ENCODE measurements around the gene TRIM9. TPM values are rescaled to one million over a fixed set of nuclear protein-coding genes. Genes with fewer than 3 reads are reported as not detected.

TRIM9 gene
- total and polyA plus RNA-seq, 2 experiments from 2014 or later = 4.4 to 6.2 TPM

- Histone ChIP-seq H3K36me3 (ENCODE audit: insufficient read depth) (no peaks in the 10 kb centered on the region), H4K20me1 (replicated peaks; ENCODE audit: insufficient read depth) (no peaks in the 10 kb centered on the region), H3K79me2 (replicated peaks; ENCODE audit: insufficient read depth) (no peaks in the 10 kb centered on the region), H3K4me3 (no peak overlapping the region), H3K4me1 (ENCODE audit: insufficient read depth) (no peaks in the 10 kb centered on the region), H3K4me2 (no peak overlapping the region), H3K27me3 (ENCODE audit: insufficient read depth) (no peaks in the 10 kb centered on the region), H3K9me2 (ENCODE audit: insufficient read depth) (peaks cover 18% of the 10 kb centered on the region; the same call in 1 of the 2 replicates), H2AFZ (no peak overlapping the region), H3K27ac (ENCODE audit: low read depth) (no peak overlapping the region), H3F3A (replicated peaks; ENCODE audit: low read depth) (no peaks in the 10 kb centered on the region)
- H3K27ac Mint-ChIP-seq = no peak overlapping the region
- no peak for TF ChIP-seq EZH2phosphoT487 (IDR thresholded peaks at IDR 0.05; ENCODE audit: unreplicated experiment)
- TF ChIP-seq STAT1 (IDR thresholded peaks at IDR 0.05; ENCODE audit: unreplicated experiment) = no peak
- no peak for TF ChIP-seq EZH2 (IDR thresholded peaks at IDR 0.05; ENCODE audit: low read depth, unreplicated experiment)
- TF ChIP-seq CTCF (conservative IDR thresholded peaks at IDR 0.05; ENCODE audit: low read depth in 2 of 2) = peak; percentile 50 to 56
- TF ChIP-seq ZNF114 (CRISPR knock-in tag; IDR thresholded peaks at IDR 0.05) = no peak
- no peak for TF ChIP-seq ETS1 (IDR thresholded peaks at IDR 0.05)
- H3K36me3 Mint-ChIP-seq (ENCODE audit: low read depth) = peaks cover 3% of the 10 kb centered on the region; the same call in 1 of the 3 replicates
- H3K4me1 Mint-ChIP-seq = no peaks in the 10 kb centered on the region
- H3K27me3 Mint-ChIP-seq (ENCODE audit: insufficient read depth, low read depth, poor library complexity) = no peaks in the 10 kb centered on the region
- H3K9me3 Mint-ChIP-seq = peaks cover 16% of the 10 kb centered on the region; the same call in 2 of the 3 replicates
- peak; percentile 87 for ATAC-seq
- DNase-seq (ENCODE audit: low spot score) = peak; percentile 39
- H3K4me3 Mint-ChIP-seq = no peak overlapping the region
These were observed 34.2 kb upstream of the TRIM9 start for GRCh38 chr14:51129130-51129529.

DNA sequence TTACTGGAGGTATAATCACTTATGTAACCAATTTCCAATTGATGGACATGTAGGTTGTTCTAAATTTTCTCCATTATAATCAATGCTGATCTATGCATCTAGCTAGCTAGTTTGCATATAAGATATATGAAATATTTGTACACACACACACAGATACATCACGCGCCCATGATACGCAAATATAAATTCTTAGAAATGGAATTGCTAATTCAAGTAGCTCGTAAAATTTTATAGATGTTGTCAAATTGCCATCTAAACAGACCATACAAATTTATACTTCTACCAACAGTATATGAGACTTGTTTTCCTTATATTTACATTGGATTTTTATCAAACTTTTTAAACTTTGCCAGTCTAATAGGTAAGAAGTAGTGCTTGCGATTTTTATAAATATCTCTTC, 29.1 kb upstream of the TRIM9 start:
- no peaks in the 10 kb centered on the region for H4K20me1 ChIP-seq (replicated peaks; ENCODE audit: insufficient read depth)
- no peak overlapping the region for H3K4me3 ChIP-seq
- H3K79me2 ChIP-seq (replicated peaks; ENCODE audit: insufficient read depth) = no peaks in the 10 kb centered on the region
- no peaks in the 10 kb centered on the region for H3K27me3 ChIP-seq (ENCODE audit: insufficient read depth)
- peaks cover 4% of the 10 kb centered on the region for H3K27me3 Mint-ChIP-seq (ENCODE audit: insufficient read depth, low read depth, poor library complexity)
- H3K27ac ChIP-seq (ENCODE audit: low read depth) = no peak overlapping the region
- H3K4me2 ChIP-seq = no peak overlapping the region
- H3F3A ChIP-seq (replicated peaks; ENCODE audit: low read depth) = no peaks in the 10 kb centered on the region
- H3K4me1 Mint-ChIP-seq = peaks cover 39% of the 10 kb centered on the region
- H3K9me3 Mint-ChIP-seq = no peaks in the 10 kb centered on the region; the same call in 2 of the 3 replicates
- H3K36me3 ChIP-seq (ENCODE audit: insufficient read depth) = no peaks in the 10 kb centered on the region
- no peak overlapping the region for H2AFZ ChIP-seq
- no peaks in the 10 kb centered on the region for H3K36me3 Mint-ChIP-seq (ENCODE audit: low read depth)
- peaks cover 38% of the 10 kb centered on the region for H3K4me1 ChIP-seq (ENCODE audit: insufficient read depth)
- no peak overlapping the region for H3K4me3 Mint-ChIP-seq
- TF ChIP-seq JUNB (IDR thresholded peaks at IDR 0.05; ENCODE audit: unreplicated experiment) (no peak), ZNF114 (CRISPR knock-in tag; IDR thresholded peaks at IDR 0.05) (no peak), EZH2phosphoT487 (IDR thresholded peaks at IDR 0.05; ENCODE audit: unreplicated experiment) (no peak), STAT1 (IDR thresholded peaks at IDR 0.05; ENCODE audit: unreplicated experiment) (no peak), NANOG (IDR thresholded peaks at IDR 0.05; ENCODE audit: borderline replicate concordance) (no peak), EZH2 (IDR thresholded peaks at IDR 0.05; ENCODE audit: low read depth, unreplicated experiment) (no peak), ETS1 (IDR thresholded peaks at IDR 0.05) (no peak), CREB1 (CRISPR knock-in tag; IDR thresholded peaks at IDR 0.05; ENCODE audit: low read depth) (no peak), POLR2AphosphoS5 (IDR thresholded peaks at IDR 0.05; ENCODE audit: low read depth) (no peak)
- TF ChIP-seq, protein P1, sequence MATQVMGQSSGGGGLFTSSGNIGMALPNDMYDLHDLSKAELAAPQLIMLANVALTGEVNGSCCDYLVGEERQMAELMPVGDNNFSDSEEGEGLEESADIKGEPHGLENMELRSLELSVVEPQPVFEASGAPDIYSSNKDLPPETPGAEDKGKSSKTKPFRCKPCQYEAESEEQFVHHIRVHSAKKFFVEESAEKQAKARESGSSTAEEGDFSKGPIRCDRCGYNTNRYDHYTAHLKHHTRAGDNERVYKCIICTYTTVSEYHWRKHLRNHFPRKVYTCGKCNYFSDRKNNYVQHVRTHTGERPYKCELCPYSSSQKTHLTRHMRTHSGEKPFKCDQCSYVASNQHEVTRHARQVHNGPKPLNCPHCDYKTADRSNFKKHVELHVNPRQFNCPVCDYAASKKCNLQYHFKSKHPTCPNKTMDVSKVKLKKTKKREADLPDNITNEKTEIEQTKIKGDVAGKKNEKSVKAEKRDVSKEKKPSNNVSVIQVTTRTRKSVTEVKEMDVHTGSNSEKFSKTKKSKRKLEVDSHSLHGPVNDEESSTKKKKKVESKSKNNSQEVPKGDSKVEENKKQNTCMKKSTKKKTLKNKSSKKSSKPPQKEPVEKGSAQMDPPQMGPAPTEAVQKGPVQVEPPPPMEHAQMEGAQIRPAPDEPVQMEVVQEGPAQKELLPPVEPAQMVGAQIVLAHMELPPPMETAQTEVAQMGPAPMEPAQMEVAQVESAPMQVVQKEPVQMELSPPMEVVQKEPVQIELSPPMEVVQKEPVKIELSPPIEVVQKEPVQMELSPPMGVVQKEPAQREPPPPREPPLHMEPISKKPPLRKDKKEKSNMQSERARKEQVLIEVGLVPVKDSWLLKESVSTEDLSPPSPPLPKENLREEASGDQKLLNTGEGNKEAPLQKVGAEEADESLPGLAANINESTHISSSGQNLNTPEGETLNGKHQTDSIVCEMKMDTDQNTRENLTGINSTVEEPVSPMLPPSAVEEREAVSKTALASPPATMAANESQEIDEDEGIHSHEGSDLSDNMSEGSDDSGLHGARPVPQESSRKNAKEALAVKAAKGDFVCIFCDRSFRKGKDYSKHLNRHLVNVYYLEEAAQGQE (IDR thresholded peaks at IDR 0.05; ENCODE audit: unreplicated experiment) = no peak
- DNase-seq (ENCODE audit: low spot score) (no peak), ATAC-seq (no peak)
- no peak overlapping the region for H3K27ac Mint-ChIP-seq
- H3K9me2 ChIP-seq (ENCODE audit: insufficient read depth) = no peaks in the 10 kb centered on the region
